ENCODE measurements around the gene AGR2. TPM values are rescaled to one million over a fixed set of nuclear protein-coding genes. Genes with fewer than 3 reads are reported as not detected.

AGR2 gene
- total RNA-seq, 1 experiment from 2014 or later: not detected

DNA sequence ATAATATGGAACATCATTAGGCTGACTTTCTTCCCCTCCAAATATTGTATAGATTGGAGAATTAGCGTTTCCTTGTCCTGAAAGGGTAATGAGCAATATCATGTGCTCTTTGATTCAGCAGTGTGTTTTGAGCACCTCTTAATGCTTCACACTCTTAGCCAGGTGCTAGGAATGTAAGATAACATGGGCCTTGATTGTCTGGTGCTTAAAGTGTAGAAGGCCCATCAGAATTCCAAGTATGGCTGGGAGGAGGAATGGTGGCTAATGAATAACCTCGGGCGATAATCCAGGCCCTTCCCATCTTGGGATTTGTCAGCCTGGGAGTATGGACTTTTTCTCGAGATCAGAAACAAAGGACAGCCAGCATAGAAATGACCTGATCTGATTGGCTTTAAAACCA lies 42.6 kb downstream of the AGR2 start:
- Histone ChIP-seq H3K79me2 (ENCODE audit: insufficient read depth, low read length) (no peaks in the 10 kb centered on the region; the same call in 1 of the 2 replicates), H3K27ac (ENCODE audit: insufficient read length, low read depth, low read length) (no peak overlapping the region), H3T11ph (ENCODE audit: low read length) (no peak overlapping the region), H3K9me3 (ENCODE audit: control insufficient read depth, low read depth, low read length) (no peaks in the 10 kb centered on the region), H2AK5ac (ENCODE audit: insufficient read length, low read length) (no peak overlapping the region), H2BK12ac (ENCODE audit: insufficient read length, low read depth, low read length) (no peak overlapping the region), H4K5ac (ENCODE audit: insufficient read length, low read depth, low read length) (no peak overlapping the region), H3K27me3 (ENCODE audit: insufficient read depth, low read length) (no peaks in the 10 kb centered on the region), H4K91ac (ENCODE audit: insufficient read length, low read depth, low read length) (no peak overlapping the region), H3K4ac (ENCODE audit: low read depth, low read length) (no peak overlapping the region), H4K8ac (replicated peaks; ENCODE audit: insufficient read length, low read depth, low read length) (no peak overlapping the region), H3K18ac (ENCODE audit: insufficient read length, low read depth, low read length) (no peak overlapping the region), H3K4me2 (ENCODE audit: insufficient read depth, insufficient read length, low read length) (no peak overlapping the region), H3K14ac (ENCODE audit: insufficient read depth, low read length) (no peak overlapping the region), H3K23ac (ENCODE audit: insufficient read length, low read depth, low read length) (no peak overlapping the region), H3K56ac (ENCODE audit: insufficient read length, low read depth, low read length) (no peak overlapping the region), H2BK120ac (ENCODE audit: low read depth, low read length, poor library complexity, severe bottlenecking) (no peak overlapping the region), H3K23me2 (ENCODE audit: insufficient read length, low read depth, low read length, poor library complexity, severe bottlenecking) (no peaks in the 10 kb centered on the region), H3K4me1 (ENCODE audit: insufficient read depth, low read length) (no peaks in the 10 kb centered on the region), H2BK20ac (ENCODE audit: low read depth, low read length, poor library complexity, severe bottlenecking) (no peak overlapping the region), H3K9ac (ENCODE audit: extremely low read depth, insufficient read length, low read length) (no peak overlapping the region), H4K20me1 (ENCODE audit: control insufficient read depth, insufficient read depth, insufficient read length) (no peaks in the 10 kb centered on the region), H2AFZ (ENCODE audit: low read length) (no peak overlapping the region), H2BK15ac (ENCODE audit: low read depth, low read length) (no peak overlapping the region), H3K79me1 (ENCODE audit: insufficient read depth, low read depth, low read length, poor library complexity, severe bottlenecking) (peaks cover 3% of the 10 kb centered on the region), H2BK5ac (ENCODE audit: insufficient read length, low read length) (no peak overlapping the region)
- WGBS (ENCODE audit: extremely low coverage, insufficient read length, low lambda C conversion rate): no CpG with 5 or more reads among the region's 4 CpGs
- H3K27ac Mint-ChIP-seq: no peak overlapping the region
- peaks cover 6 to 7% of the 10 kb centered on the region in 2 experiments; a peak in 2 of 4 replicates for H3K4me1 Mint-ChIP-seq
- H3K36me3 Mint-ChIP-seq (ENCODE audit: insufficient read depth in 1 of 3, low read depth in 3 of 3): no peaks in the 10 kb centered on the region; a peak in 1 of 7 replicates
- no peak for DNase-seq
- no peak for TF ChIP-seq CTCF (conservative IDR thresholded peaks at IDR 0.05)
- H3K9me3 Mint-ChIP-seq: no peaks in the 10 kb centered on the region
- no peak overlapping the region for H3K4me3 Mint-ChIP-seq
- no peaks in the 10 kb centered on the region for H3K27me3 Mint-ChIP-seq (ENCODE audit: low read depth)
